ENCODE results near the gene ID3. TPM values are rescaled to one million over a fixed set of nuclear protein-coding genes. Genes with fewer than 3 reads are reported as not detected.

The ID3 gene
- total and polyA plus RNA-seq, 9 of the 15 experiments (the other 6 are each of a cell fraction or from before 2014, with no cell fraction given), result 6.8 to 59.8 (median 23.5) TPM

DNA sequence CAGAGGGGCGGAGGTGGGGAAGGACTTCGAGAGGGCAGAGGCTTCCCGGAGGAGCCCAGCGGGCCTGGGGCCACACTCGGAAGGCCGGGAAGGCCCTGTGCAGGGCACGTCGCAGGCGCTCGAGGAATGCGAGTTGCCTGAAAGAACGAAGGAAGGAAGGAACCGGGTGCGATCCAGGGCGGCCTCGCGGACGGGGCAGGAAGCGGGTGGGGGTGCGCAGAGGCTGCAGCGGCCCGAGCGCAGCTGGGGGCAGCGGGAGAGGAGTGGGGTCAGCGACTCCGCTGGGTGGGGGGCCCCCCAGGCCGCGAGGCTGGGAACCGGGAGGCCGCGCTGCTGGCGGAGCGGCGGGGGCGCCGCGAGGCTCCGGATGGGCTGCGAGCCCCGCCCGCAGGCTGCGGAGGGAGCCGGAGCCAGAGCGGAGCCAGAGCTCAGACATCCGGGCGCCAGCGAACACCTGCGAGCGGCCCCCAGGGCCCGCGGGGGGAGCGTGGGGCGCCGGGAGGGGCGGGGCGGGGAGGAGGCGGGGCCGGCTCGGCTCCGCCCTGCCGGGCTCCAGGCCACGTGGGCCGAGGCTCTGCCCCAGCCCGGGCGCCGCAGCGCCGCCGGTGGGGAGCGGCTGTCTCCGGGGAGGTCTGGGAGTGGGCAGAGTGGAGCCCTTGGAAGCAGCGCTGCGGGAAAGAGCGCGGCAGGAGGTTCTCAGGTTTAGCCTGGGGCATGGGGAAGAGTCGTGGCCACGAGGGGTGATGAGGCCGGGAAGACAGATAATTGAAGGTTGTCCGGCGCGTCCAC lies 4.6 kb downstream of the ID3 start (continued):
- TF ChIP-seq, protein P1, sequence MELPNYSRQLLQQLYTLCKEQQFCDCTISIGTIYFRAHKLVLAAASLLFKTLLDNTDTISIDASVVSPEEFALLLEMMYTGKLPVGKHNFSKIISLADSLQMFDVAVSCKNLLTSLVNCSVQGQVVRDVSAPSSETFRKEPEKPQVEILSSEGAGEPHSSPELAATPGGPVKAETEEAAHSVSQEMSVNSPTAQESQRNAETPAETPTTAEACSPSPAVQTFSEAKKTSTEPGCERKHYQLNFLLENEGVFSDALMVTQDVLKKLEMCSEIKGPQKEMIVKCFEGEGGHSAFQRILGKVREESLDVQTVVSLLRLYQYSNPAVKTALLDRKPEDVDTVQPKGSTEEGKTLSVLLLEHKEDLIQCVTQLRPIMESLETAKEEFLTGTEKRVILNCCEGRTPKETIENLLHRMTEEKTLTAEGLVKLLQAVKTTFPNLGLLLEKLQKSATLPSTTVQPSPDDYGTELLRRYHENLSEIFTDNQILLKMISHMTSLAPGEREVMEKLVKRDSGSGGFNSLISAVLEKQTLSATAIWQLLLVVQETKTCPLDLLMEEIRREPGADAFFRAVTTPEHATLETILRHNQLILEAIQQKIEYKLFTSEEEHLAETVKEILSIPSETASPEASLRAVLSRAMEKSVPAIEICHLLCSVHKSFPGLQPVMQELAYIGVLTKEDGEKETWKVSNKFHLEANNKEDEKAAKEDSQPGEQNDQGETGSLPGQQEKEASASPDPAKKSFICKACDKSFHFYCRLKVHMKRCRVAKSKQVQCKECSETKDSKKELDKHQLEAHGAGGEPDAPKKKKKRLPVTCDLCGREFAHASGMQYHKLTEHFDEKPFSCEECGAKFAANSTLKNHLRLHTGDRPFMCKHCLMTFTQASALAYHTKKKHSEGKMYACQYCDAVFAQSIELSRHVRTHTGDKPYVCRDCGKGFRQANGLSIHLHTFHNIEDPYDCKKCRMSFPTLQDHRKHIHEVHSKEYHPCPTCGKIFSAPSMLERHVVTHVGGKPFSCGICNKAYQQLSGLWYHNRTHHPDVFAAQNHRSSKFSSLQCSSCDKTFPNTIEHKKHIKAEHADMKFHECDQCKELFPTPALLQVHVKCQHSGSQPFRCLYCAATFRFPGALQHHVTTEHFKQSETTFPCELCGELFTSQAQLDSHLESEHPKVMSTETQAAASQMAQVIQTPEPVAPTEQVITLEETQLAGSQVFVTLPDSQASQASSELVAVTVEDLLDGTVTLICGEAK (IDR thresholded peaks at IDR 0.05), result peak; percentile 55; the same call in 1 of the 2 replicates
- TF ChIP-seq, protein P1 (CRISPR knock-in tag; IDR thresholded peaks at IDR 0.05), result no peak
- TF ChIP-seq PHB2 (IDR thresholded peaks at IDR 0.05; ENCODE audit: low read depth) (no peak), ELF1 (tag; IDR thresholded peaks at IDR 0.05) (no peak), TRIM24 (IDR thresholded peaks at IDR 0.05) (no peak), BACH1 (tag; IDR thresholded peaks at IDR 0.05) (no peak), GTF2F1 (IDR thresholded peaks at IDR 0.05; ENCODE audit: low read depth, low read length) (peak; percentile 79; the same call in 1 of the 2 replicates), CBFB (CRISPR knock-in tag; IDR thresholded peaks at IDR 0.05) (no peak), NFATC3 (IDR thresholded peaks at IDR 0.05) (no peak), CEBPB (tag; IDR thresholded peaks at IDR 0.05) (no peak), TARDBP (IDR thresholded peaks at IDR 0.05) (no peak), ZNF121 (CRISPR knock-in tag; conservative IDR thresholded peaks at IDR 0.05) (no peak), CTBP1 (IDR thresholded peaks at IDR 0.05; ENCODE audit: borderline replicate concordance) (peak; percentile 75), TBP (optimal IDR thresholded peaks at IDR 0.05; ENCODE audit: low read depth, low read length) (peak; percentile 43), KDM2B (CRISPR knock-in tag; IDR thresholded peaks at IDR 0.05) (peak; percentile 80), NR4A1 (CRISPR knock-in tag; IDR thresholded peaks at IDR 0.05) (no peak), NR4A1 (tag; IDR thresholded peaks at IDR 0.05) (no peak), MCM3 (IDR thresholded peaks at IDR 0.05) (no peak)
- TF ChIP-seq, protein P2, sequence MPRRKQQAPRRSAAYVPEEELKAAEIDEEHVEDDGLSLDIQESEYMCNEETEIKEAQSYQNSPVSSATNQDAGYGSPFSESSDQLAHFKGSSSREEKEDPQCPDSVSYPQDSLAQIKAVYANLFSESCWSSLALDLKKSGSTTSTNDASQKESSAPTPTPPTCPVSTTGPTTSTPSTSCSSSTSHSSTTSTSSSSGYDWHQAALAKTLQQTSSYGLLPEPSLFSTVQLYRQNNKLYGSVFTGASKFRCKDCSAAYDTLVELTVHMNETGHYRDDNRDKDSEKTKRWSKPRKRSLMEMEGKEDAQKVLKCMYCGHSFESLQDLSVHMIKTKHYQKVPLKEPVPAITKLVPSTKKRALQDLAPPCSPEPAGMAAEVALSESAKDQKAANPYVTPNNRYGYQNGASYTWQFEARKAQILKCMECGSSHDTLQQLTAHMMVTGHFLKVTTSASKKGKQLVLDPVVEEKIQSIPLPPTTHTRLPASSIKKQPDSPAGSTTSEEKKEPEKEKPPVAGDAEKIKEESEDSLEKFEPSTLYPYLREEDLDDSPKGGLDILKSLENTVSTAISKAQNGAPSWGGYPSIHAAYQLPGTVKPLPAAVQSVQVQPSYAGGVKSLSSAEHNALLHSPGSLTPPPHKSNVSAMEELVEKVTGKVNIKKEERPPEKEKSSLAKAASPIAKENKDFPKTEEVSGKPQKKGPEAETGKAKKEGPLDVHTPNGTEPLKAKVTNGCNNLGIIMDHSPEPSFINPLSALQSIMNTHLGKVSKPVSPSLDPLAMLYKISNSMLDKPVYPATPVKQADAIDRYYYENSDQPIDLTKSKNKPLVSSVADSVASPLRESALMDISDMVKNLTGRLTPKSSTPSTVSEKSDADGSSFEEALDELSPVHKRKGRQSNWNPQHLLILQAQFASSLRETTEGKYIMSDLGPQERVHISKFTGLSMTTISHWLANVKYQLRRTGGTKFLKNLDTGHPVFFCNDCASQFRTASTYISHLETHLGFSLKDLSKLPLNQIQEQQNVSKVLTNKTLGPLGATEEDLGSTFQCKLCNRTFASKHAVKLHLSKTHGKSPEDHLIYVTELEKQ (CRISPR knock-in tag; IDR thresholded peaks at IDR 0.05), result no peak
